ENCODE data around the gene SLC35B1.
A peak's percentile ranks its signal among the peaks of the same experiment; 100 is the strongest.

SLC35B1 gene

GRCh38 chr17:49707608-49708514, at the start of gene SLC35B1:
Gene SLC35B1 (minus strand): TSS chr17:49707964. CDS start chr17:49707833, 131 bp downstream.
- DNase-seq: peak; percentile 99

- no peak for DNase-seq
Measured at GRCh38 chr17:49757151-49757777, 49.5 kb upstream of the SLC35B1 start.

- no peak for DNase-seq
Measured at GRCh38 chr17:49756323-49757150, 48.8 kb upstream of the SLC35B1 start.

- no peak for DNase-seq
Measured at GRCh38 chr17:49755663-49756283, 48.0 kb upstream of the SLC35B1 start.

- DNase-seq: no peak
Measured at GRCh38 chr17:49753959-49754391, 46.2 kb upstream of the SLC35B1 start.

- DNase-seq: no peak
Measured at GRCh38 chr17:49752508-49752907, 44.7 kb upstream of the SLC35B1 start.

- DNase-seq: no peak
Measured at GRCh38 chr17:49749730-49750129, 42.0 kb upstream of the SLC35B1 start.

- no peak for DNase-seq
Measured at GRCh38 chr17:49748791-49749190, 41.0 kb upstream of the SLC35B1 start.

- DNase-seq: no peak
Measured at GRCh38 chr17:49748223-49748622, 40.5 kb upstream of the SLC35B1 start.

GRCh38 chr17:49747632-49748031, 39.9 kb upstream of the SLC35B1 start:
- DNase-seq: no peak

- no peak for DNase-seq
Measured at GRCh38 chr17:49746791-49747490, 39.2 kb upstream of the SLC35B1 start.

- DNase-seq: no peak
Measured at GRCh38 chr17:49745175-49746139, 37.7 kb upstream of the SLC35B1 start.

GRCh38 chr17:49742166-49742638, 34.4 kb upstream of the SLC35B1 start:
- no peak for DNase-seq

- no peak for DNase-seq
Measured at GRCh38 chr17:49741692-49742076, 33.9 kb upstream of the SLC35B1 start.

- no peak for DNase-seq
Measured at GRCh38 chr17:49741009-49741691, 33.4 kb upstream of the SLC35B1 start.

GRCh38 chr17:49739641-49740271, 32.0 kb upstream of the SLC35B1 start:
- no peak for DNase-seq

- no peak for DNase-seq
Measured at GRCh38 chr17:49738456-49739163, 30.8 kb upstream of the SLC35B1 start.

- no peak for DNase-seq
Measured at GRCh38 chr17:49734515-49735490, 27.0 kb upstream of the SLC35B1 start.

Measured in fibroblast of skin of right quadriceps (primary cell).